ENCODE measurements around the gene ACTL9.

The ACTL9 gene

GRCh38 chr19:8695911-8696310 lies 2.7 kb downstream of the ACTL9 start:
- no peak overlapping the region for H3K27ac ChIP-seq
- TF ChIP-seq ZFX (IDR thresholded peaks at IDR 0.05; ENCODE audit: borderline replicate concordance) = no peak
- no peak for TF ChIP-seq CTCF (IDR thresholded peaks at IDR 0.05)

GRCh38 chr19:8695501-8695900 lies 3.1 kb downstream of the ACTL9 start:
- TF ChIP-seq CTCF (IDR thresholded peaks at IDR 0.05) (no peak), ZFX (IDR thresholded peaks at IDR 0.05; ENCODE audit: borderline replicate concordance) (no peak)
- H3K27ac ChIP-seq = no peak overlapping the region

GRCh38 chr19:8690753-8691539 lies 7.6 kb downstream of the ACTL9 start:
- TF ChIP-seq CTCF (IDR thresholded peaks at IDR 0.05) = no peak
- no peak for TF ChIP-seq ZFX (IDR thresholded peaks at IDR 0.05; ENCODE audit: borderline replicate concordance)
- no peak overlapping the region for H3K27ac ChIP-seq

GRCh38 chr19:8688930-8689329 lies 9.7 kb downstream of the ACTL9 start:
- H3K27ac ChIP-seq = no peak overlapping the region
- TF ChIP-seq ZFX (IDR thresholded peaks at IDR 0.05; ENCODE audit: borderline replicate concordance) = no peak
- TF ChIP-seq CTCF (IDR thresholded peaks at IDR 0.05) = no peak

- H3K27ac ChIP-seq = no peak overlapping the region
- TF ChIP-seq ZFX (IDR thresholded peaks at IDR 0.05; ENCODE audit: borderline replicate concordance) = no peak
- no peak for TF ChIP-seq CTCF (IDR thresholded peaks at IDR 0.05)
These were observed 12.0 kb downstream of the ACTL9 start for GRCh38 chr19:8686549-8686948.

GRCh38 chr19:8684001-8684902 lies 14.3 kb downstream of the ACTL9 start:
- TF ChIP-seq ZFX (IDR thresholded peaks at IDR 0.05; ENCODE audit: borderline replicate concordance) (no peak), CTCF (IDR thresholded peaks at IDR 0.05) (no peak)
- H3K27ac ChIP-seq = no peak overlapping the region

- TF ChIP-seq CTCF (IDR thresholded peaks at IDR 0.05) (no peak), ZFX (IDR thresholded peaks at IDR 0.05; ENCODE audit: borderline replicate concordance) (no peak)
- no peak overlapping the region for H3K27ac ChIP-seq
These were observed 15.7 kb downstream of the ACTL9 start for GRCh38 chr19:8682931-8683330.
